ENCODE data around the gene JMJD1C.

DNA sequence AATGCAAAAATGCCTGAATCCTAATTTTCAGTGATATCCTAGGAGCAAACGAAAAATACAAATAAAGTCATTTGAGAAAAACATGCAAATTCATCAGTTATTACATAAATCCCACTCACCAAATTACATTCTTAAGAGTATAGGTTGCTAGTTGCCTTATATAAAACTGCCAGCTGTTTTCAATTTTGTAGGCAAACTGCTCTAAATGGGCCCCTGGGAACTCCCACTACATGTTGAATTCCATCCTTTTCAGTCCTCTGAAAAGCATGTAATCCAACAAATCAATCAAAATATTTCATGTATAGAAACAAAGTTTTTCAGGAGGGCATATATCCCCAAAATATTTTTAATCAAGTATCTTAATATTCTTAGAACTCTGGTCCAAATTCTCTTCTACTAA is 2.1 kb upstream of the JMJD1C start:
- TF ChIP-seq CTCF (conservative IDR thresholded peaks at IDR 0.05) = no peak
- no peak for TF ChIP-seq ZFX (IDR thresholded peaks at IDR 0.05)

Measured in C4-2B (cell line).